ENCODE results near the gene TUSC2.

DNA sequence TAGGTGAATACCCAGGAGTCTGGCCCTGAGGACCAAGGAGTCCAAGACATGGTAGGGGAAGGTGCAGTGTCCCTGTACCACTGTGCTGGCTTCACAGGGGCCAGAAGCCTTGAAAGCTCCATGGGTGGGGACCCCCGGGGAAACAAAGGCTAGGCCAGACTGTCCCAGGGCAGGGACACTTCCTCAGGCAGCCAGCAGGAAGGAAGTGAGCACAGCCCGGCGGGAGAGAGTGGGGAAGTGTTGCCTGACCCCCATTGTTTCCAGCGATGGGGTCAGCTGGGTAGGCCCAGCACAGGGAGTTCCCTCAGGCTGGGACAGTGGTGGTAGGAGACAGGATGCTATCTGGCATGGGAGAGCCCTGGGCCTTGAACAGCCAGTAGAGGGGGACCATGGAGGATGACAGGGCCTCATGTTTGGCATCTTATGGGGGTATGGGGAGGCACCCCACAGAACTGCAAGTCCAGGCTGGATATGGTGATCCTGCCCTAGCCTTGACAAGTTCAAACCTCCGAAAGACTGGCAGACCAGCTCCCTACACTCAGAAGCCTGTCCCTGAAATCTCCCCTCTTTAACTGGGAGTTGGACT, 4.3 kb downstream of the TUSC2 start:
- TF ChIP-seq, protein P1, sequence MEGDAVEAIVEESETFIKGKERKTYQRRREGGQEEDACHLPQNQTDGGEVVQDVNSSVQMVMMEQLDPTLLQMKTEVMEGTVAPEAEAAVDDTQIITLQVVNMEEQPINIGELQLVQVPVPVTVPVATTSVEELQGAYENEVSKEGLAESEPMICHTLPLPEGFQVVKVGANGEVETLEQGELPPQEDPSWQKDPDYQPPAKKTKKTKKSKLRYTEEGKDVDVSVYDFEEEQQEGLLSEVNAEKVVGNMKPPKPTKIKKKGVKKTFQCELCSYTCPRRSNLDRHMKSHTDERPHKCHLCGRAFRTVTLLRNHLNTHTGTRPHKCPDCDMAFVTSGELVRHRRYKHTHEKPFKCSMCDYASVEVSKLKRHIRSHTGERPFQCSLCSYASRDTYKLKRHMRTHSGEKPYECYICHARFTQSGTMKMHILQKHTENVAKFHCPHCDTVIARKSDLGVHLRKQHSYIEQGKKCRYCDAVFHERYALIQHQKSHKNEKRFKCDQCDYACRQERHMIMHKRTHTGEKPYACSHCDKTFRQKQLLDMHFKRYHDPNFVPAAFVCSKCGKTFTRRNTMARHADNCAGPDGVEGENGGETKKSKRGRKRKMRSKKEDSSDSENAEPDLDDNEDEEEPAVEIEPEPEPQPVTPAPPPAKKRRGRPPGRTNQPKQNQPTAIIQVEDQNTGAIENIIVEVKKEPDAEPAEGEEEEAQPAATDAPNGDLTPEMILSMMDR (IDR thresholded peaks at IDR 0.05) = no peak
- TF ChIP-seq ZFX (IDR thresholded peaks at IDR 0.05; ENCODE audit: borderline replicate concordance) = no peak
